IPS-18c (cell line): ENCODE data around the gene PDAP1.
A peak's percentile ranks its signal among the peaks of the same experiment; 100 is the strongest.
"Not testable (repeated sequence)": the region's sequence is repeated elsewhere in the genome, so short reads cannot be mapped to it uniquely, and the experiment has no call there.

Source experiments
- H3K4me3 ChIP-seq: 2 replicates; pipeline ENCODE4 v1.7.0; 2013; ENCODE audit warnings: low read depth, mild to moderate bottlenecking, low read length, moderate library complexity; ENCODE audit not compliant: insufficient read depth
- H3K9me3 ChIP-seq: one replicate; pipeline ENCODE4 v1.6.1; 2013; ENCODE audit warnings: mild to moderate bottlenecking, low read length, moderate library complexity; ENCODE audit not compliant: control insufficient read depth, insufficient read depth

The PDAP1 gene

GRCh38 chr7:99431756-99432540 is 23.6 kb upstream of the PDAP1 start:
- not testable (repeated sequence) for H3K9me3 ChIP-seq, H3K4me3 ChIP-seq

- H3K9me3 ChIP-seq: peaks cover 2% of the 10 kb centered on the region
- H3K4me3 ChIP-seq: no peak overlapping the region
These were observed 21.4 kb upstream of the PDAP1 start for GRCh38 chr7:99429756-99430155.

GRCh38 chr7:99428972-99429566 is 20.7 kb upstream of the PDAP1 start:
- no peak overlapping the region for H3K4me3 ChIP-seq
- peaks cover 2% of the 10 kb centered on the region for H3K9me3 ChIP-seq

GRCh38 chr7:99424932-99425730 is 16.7 kb upstream of the PDAP1 start:
- Histone ChIP-seq H3K9me3 (peaks cover 2% of the 10 kb centered on the region), H3K4me3 (no peak overlapping the region)

GRCh38 chr7:99422625-99423024 is 14.2 kb upstream of the PDAP1 start:
- peaks cover 2% of the 10 kb centered on the region for H3K9me3 ChIP-seq

GRCh38 chr7:99422186-99422585 is 13.8 kb upstream of the PDAP1 start:
- no peak overlapping the region for H3K4me3 ChIP-seq
- H3K9me3 ChIP-seq: peaks cover 2% of the 10 kb centered on the region

More at GRCh38 chr7:99422625-99423024, 14.2 kb upstream of the PDAP1 start:
- H3K4me3 ChIP-seq: no peak overlapping the region

GRCh38 chr7:99420986-99421385 is 12.6 kb upstream of the PDAP1 start:
- no peak overlapping the region for H3K4me3 ChIP-seq
- H3K9me3 ChIP-seq: peaks cover 2% of the 10 kb centered on the region

GRCh38 chr7:99420213-99420612 is 11.8 kb upstream of the PDAP1 start:
- Histone ChIP-seq H3K4me3 (no peak overlapping the region), H3K9me3 (no peaks in the 10 kb centered on the region)

GRCh38 chr7:99419323-99420021 is 11.1 kb upstream of the PDAP1 start:
- Histone ChIP-seq H3K4me3 (no peak overlapping the region), H3K9me3 (no peaks in the 10 kb centered on the region)

GRCh38 chr7:99418260-99418659 is 9.9 kb upstream of the PDAP1 start:
- Histone ChIP-seq H3K9me3 (no peaks in the 10 kb centered on the region), H3K4me3 (no peak overlapping the region)

GRCh38 chr7:99415513-99416127 is 7.2 kb upstream of the PDAP1 start:
- not testable (repeated sequence) for H3K9me3 ChIP-seq

GRCh38 chr7:99410635-99411034 is 2.2 kb upstream of the PDAP1 start:
- H3K9me3 ChIP-seq: no peaks in the 10 kb centered on the region
- no peak overlapping the region for H3K4me3 ChIP-seq

More at GRCh38 chr7:99415513-99416127, 7.2 kb upstream of the PDAP1 start:
- not testable (repeated sequence) for H3K4me3 ChIP-seq

GRCh38 chr7:99409806-99410205 is 1.4 kb upstream of the PDAP1 start:
- Histone ChIP-seq H3K4me3 (peak overlapping the region; percentile 98), H3K9me3 (no peaks in the 10 kb centered on the region)

GRCh38 chr7:99409192-99409572 is 785 bp upstream of the PDAP1 start:
- Histone ChIP-seq H3K4me3 (peak overlapping the region; percentile 98), H3K9me3 (no peaks in the 10 kb centered on the region)

GRCh38 chr7:99407872-99408378 is 472 bp downstream of the PDAP1 start:
- Histone ChIP-seq H3K9me3 (no peaks in the 10 kb centered on the region), H3K4me3 (peak overlapping the region; percentile 98)

- no peaks in the 10 kb centered on the region for H3K9me3 ChIP-seq
- no peak overlapping the region for H3K4me3 ChIP-seq
These were observed 1.8 kb downstream of the PDAP1 start for GRCh38 chr7:99406557-99406956.

- Histone ChIP-seq H3K9me3 (no peaks in the 10 kb centered on the region), H3K4me3 (no peak overlapping the region)
These were observed 3.4 kb downstream of the PDAP1 start for GRCh38 chr7:99404977-99405320.
